Body of pancreas (tissue), 4 donors: ENCODE results near the gene PLEK.

ENCODE experiments used
- POLR2A ChIP-seq, 3 donors: fragments of 450-650 bp; IDR thresholded peaks; one replicate each; pipeline ENCODE4 v1.6.1; 2016; ENCODE audit warnings: antibody characterized with exemption in 3 of 3, mild to moderate bottlenecking in 2 of 3
- TF ChIP-seq, protein P1 (sequence below), 7 experiments: fragments of 450-650 bp in 4 of 7; fragments of 200-600 bp in 3 of 7; sonication (generic) in 3 of 7; IDR thresholded peaks; one replicate each; pipeline ENCODE4 v1.5.1; 2016 to 2019; ENCODE audit warnings: antibody characterized with exemption in 7 of 7

DNA sequence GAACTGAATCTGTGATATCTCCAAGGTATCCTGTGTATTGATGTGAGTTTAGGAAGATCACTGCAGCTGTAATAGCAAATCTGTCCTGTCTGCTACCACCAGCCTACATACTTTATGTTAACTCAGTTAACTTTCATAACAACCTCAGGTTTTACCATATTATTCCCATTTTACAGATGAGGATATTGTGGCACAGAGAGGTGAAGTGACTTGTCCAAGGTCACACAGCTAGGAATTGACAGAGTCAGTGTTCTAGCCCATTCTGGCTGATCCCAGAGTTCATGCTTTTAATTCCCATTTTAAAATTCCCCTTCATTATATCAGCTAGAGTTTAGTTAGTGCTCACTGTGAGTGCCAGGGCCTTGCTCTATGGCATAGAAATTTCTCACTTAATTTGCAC lies 49.4 kb downstream of the PLEK start:
- TF ChIP-seq, protein P1, sequence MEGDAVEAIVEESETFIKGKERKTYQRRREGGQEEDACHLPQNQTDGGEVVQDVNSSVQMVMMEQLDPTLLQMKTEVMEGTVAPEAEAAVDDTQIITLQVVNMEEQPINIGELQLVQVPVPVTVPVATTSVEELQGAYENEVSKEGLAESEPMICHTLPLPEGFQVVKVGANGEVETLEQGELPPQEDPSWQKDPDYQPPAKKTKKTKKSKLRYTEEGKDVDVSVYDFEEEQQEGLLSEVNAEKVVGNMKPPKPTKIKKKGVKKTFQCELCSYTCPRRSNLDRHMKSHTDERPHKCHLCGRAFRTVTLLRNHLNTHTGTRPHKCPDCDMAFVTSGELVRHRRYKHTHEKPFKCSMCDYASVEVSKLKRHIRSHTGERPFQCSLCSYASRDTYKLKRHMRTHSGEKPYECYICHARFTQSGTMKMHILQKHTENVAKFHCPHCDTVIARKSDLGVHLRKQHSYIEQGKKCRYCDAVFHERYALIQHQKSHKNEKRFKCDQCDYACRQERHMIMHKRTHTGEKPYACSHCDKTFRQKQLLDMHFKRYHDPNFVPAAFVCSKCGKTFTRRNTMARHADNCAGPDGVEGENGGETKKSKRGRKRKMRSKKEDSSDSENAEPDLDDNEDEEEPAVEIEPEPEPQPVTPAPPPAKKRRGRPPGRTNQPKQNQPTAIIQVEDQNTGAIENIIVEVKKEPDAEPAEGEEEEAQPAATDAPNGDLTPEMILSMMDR (IDR thresholded peaks at IDR 0.05): no peak
- TF ChIP-seq POLR2A (IDR thresholded peaks at IDR 0.05): no peak
